SK-N-SH treated with all-trans-retinoic acid at 6 μM for 48 hours (cell line): ENCODE measurements around the gene GFPT1.

Experiments
- GLIS3 ChIP-seq: fragments of 250-450 bp; sonication (Bioruptor Pico); IDR thresholded peaks from 2 replicates; pipeline ENCODE4 v1.5.0; 2020; ENCODE audit warnings: mild to moderate bottlenecking, moderate library complexity
- ISL1 ChIP-seq: fragments of 250-450 bp; sonication (Bioruptor Pico); IDR thresholded peaks from 2 replicates; pipeline ENCODE4 v2.1.2; 2022; ENCODE audit warnings: mild to moderate bottlenecking, moderate library complexity
- PATZ1 ChIP-seq: fragments of 250-450 bp; sonication (Bioruptor Pico); IDR thresholded peaks from 2 replicates; pipeline ENCODE4 v1.8.0; 2020; ENCODE audit warnings: mild to moderate bottlenecking, moderate library complexity, borderline replicate concordance
- RARB ChIP-seq: fragments of 250-450 bp; sonication (Bioruptor Pico); IDR thresholded peaks from 2 replicates; pipeline ENCODE4 v1.8.0; 2021; ENCODE audit warnings: mild to moderate bottlenecking, moderate library complexity
- TOX ChIP-seq: fragments of 250-450 bp; sonication (Bioruptor Pico); IDR thresholded peaks from 2 replicates; pipeline ENCODE4 v1.8.0; 2021; ENCODE audit warnings: mild to moderate bottlenecking, moderate library complexity, borderline replicate concordance
- ZC3H10 ChIP-seq: fragments of 250-450 bp; sonication (Bioruptor Pico); IDR thresholded peaks from 2 replicates; pipeline ENCODE4 v1.5.1; 2021; ENCODE audit warnings: mild to moderate bottlenecking, moderate library complexity
- TF ChIP-seq, protein P1 (sequence below): fragments of 250-450 bp; sonication (Bioruptor Pico); IDR thresholded peaks from 2 replicates; pipeline ENCODE4 v1.8.0; 2021; ENCODE audit warnings: low read depth, mild to moderate bottlenecking, moderate library complexity, borderline replicate concordance
- TF ChIP-seq, protein P2 (sequence below): fragments of 250-450 bp; sonication (Bioruptor Pico); IDR thresholded peaks from 2 replicates; pipeline ENCODE4 v1.5.1; 2021; ENCODE audit warnings: mild to moderate bottlenecking, moderate library complexity
- TF ChIP-seq, protein P3 (sequence below): fragments of 250-450 bp; sonication (Bioruptor Pico); IDR thresholded peaks from 2 replicates; pipeline ENCODE4 v1.5.0; 2020; ENCODE audit warnings: mild to moderate bottlenecking, moderate library complexity

DNA sequence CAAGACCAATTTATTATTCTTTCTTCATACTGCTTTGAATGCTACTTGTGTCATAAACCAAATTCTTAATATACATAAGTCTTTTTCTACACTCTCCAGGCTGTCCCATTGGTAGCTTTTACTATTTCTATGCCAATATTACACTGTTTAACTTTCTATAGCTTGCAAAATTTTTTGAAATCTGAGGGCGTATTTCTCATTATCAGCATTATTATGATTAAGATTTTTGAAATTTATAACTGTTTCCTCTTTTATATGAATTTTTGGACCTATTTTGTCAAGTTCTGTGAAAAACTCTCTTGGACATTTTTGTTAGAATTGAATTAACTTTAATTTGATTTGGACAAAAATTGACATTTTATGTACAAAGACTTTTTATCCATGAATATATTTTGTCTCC is 98.6 kb downstream of the GFPT1 start:
- TF ChIP-seq ISL1: no peak
- no peak for TF ChIP-seq ZC3H10 (CRISPR knock-in tag)
- no peak for TF ChIP-seq RARB (CRISPR knock-in tag)
- TF ChIP-seq, protein P1, sequence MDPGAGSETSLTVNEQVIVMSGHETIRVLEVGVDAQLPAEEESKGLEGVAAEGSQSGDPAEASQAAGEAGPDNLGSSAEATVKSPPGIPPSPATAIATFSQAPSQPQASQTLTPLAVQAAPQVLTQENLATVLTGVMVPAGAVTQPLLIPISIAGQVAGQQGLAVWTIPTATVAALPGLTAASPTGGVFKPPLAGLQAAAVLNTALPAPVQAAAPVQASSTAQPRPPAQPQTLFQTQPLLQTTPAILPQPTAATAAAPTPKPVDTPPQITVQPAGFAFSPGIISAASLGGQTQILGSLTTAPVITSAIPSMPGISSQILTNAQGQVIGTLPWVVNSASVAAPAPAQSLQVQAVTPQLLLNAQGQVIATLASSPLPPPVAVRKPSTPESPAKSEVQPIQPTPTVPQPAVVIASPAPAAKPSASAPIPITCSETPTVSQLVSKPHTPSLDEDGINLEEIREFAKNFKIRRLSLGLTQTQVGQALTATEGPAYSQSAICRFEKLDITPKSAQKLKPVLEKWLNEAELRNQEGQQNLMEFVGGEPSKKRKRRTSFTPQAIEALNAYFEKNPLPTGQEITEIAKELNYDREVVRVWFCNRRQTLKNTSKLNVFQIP (CRISPR knock-in tag): no peak
- TF ChIP-seq GLIS3 (CRISPR knock-in tag): no peak
- TF ChIP-seq, protein P2, sequence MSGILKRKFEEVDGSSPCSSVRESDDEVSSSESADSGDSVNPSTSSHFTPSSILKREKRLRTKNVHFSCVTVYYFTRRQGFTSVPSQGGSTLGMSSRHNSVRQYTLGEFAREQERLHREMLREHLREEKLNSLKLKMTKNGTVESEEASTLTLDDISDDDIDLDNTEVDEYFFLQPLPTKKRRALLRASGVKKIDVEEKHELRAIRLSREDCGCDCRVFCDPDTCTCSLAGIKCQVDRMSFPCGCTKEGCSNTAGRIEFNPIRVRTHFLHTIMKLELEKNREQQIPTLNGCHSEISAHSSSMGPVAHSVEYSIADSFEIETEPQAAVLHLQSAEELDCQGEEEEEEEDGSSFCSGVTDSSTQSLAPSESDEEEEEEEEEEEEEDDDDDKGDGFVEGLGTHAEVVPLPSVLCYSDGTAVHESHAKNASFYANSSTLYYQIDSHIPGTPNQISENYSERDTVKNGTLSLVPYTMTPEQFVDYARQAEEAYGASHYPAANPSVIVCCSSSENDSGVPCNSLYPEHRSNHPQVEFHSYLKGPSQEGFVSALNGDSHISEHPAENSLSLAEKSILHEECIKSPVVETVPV: no peak
- TF ChIP-seq PATZ1 (CRISPR knock-in tag): no peak
- no peak for TF ChIP-seq TOX
- TF ChIP-seq, protein P3, sequence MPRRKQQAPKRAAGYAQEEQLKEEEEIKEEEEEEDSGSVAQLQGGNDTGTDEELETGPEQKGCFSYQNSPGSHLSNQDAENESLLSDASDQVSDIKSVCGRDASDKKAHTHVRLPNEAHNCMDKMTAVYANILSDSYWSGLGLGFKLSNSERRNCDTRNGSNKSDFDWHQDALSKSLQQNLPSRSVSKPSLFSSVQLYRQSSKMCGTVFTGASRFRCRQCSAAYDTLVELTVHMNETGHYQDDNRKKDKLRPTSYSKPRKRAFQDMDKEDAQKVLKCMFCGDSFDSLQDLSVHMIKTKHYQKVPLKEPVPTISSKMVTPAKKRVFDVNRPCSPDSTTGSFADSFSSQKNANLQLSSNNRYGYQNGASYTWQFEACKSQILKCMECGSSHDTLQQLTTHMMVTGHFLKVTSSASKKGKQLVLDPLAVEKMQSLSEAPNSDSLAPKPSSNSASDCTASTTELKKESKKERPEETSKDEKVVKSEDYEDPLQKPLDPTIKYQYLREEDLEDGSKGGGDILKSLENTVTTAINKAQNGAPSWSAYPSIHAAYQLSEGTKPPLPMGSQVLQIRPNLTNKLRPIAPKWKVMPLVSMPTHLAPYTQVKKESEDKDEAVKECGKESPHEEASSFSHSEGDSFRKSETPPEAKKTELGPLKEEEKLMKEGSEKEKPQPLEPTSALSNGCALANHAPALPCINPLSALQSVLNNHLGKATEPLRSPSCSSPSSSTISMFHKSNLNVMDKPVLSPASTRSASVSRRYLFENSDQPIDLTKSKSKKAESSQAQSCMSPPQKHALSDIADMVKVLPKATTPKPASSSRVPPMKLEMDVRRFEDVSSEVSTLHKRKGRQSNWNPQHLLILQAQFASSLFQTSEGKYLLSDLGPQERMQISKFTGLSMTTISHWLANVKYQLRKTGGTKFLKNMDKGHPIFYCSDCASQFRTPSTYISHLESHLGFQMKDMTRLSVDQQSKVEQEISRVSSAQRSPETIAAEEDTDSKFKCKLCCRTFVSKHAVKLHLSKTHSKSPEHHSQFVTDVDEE: no peak
